Astrocyte of the cerebellum (primary cell): ENCODE results near the gene ARFRP1.

Source experiments
- DNase-seq: peaks from one replicate; pipeline ENCODE4 v3.0.0-alpha.2; 2011; ENCODE audit warnings: low read depth
- H3K4me3 ChIP-seq: 2 replicates; pipeline ENCODE4 v1.5.1; 2011; ENCODE audit warnings: mild to moderate bottlenecking, low read depth, low read length, moderate library complexity
- CTCF ChIP-seq: IDR thresholded peaks from 2 replicates; pipeline ENCODE4 v1.5.1; 2012; ENCODE audit warnings: low read length, low read depth, moderate library complexity, mild to moderate bottlenecking; ENCODE audit errors: missing control alignments
- in situ Hi-C: cut with HindIII; loops from 2 replicates; pipeline ENCODE4 v1.10.0; 2017; ENCODE audit warnings: low sequenced_read_pairs

The ARFRP1 gene

GRCh38 chr20:63680427-63680826, 27.3 kb downstream of the ARFRP1 start:
- no peak for TF ChIP-seq CTCF
- H3K4me3 ChIP-seq = no peak overlapping the region
- DNase-seq = no peak
- in situ Hi-C loops = no loop called here

- no peak for DNase-seq
- no peak overlapping the region for H3K4me3 ChIP-seq
- no peak for TF ChIP-seq CTCF
- in situ Hi-C loops = no loop called here
Measured at GRCh38 chr20:63679799-63680305, 27.9 kb downstream of the ARFRP1 start.

- no peak for DNase-seq
- H3K4me3 ChIP-seq = no peak overlapping the region
- in situ Hi-C loops = no loop called here
- TF ChIP-seq CTCF = no peak
Measured at GRCh38 chr20:63678667-63679465, 28.9 kb downstream of the ARFRP1 start.

GRCh38 chr20:63678071-63678470, 29.7 kb downstream of the ARFRP1 start:
- no peak overlapping the region for H3K4me3 ChIP-seq
- no peak for TF ChIP-seq CTCF
- no peak for DNase-seq
- in situ Hi-C loops = no loop called here

GRCh38 chr20:63675681-63676368, 32.0 kb downstream of the ARFRP1 start:
- no peak overlapping the region for H3K4me3 ChIP-seq
- in situ Hi-C loops = no loop called here
- no peak for TF ChIP-seq CTCF
- no peak for DNase-seq

- TF ChIP-seq CTCF = no peak
- in situ Hi-C loops = no loop called here
Measured at GRCh38 chr20:63673951-63674350, 33.8 kb downstream of the ARFRP1 start.

More at GRCh38 chr20:63673951-63674350, 33.8 kb downstream of the ARFRP1 start:
- no peak for DNase-seq
- H3K4me3 ChIP-seq = no peak overlapping the region
